ENCODE measurements around the gene NUP62. TPM values are rescaled to one million over a fixed set of nuclear protein-coding genes. Genes with fewer than 3 reads are reported as not detected.
A peak's percentile ranks its signal among the peaks of the same experiment; 100 is the strongest.

The NUP62 gene, protein sequence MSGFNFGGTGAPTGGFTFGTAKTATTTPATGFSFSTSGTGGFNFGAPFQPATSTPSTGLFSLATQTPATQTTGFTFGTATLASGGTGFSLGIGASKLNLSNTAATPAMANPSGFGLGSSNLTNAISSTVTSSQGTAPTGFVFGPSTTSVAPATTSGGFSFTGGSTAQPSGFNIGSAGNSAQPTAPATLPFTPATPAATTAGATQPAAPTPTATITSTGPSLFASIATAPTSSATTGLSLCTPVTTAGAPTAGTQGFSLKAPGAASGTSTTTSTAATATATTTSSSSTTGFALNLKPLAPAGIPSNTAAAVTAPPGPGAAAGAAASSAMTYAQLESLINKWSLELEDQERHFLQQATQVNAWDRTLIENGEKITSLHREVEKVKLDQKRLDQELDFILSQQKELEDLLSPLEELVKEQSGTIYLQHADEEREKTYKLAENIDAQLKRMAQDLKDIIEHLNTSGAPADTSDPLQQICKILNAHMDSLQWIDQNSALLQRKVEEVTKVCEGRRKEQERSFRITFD
- 14.6 and 16.2 TPM in 2 replicates for polyA plus RNA-seq (2012; rRNA removed)
- 11.7 and 14.3 TPM in 2 replicates for polyA plus RNA-seq (2012; cell fraction: cytosol; rRNA removed)
- 21.6 and 23.5 TPM in 2 replicates for polyA plus RNA-seq (2012; cell fraction: nucleus; rRNA removed)

DNA sequence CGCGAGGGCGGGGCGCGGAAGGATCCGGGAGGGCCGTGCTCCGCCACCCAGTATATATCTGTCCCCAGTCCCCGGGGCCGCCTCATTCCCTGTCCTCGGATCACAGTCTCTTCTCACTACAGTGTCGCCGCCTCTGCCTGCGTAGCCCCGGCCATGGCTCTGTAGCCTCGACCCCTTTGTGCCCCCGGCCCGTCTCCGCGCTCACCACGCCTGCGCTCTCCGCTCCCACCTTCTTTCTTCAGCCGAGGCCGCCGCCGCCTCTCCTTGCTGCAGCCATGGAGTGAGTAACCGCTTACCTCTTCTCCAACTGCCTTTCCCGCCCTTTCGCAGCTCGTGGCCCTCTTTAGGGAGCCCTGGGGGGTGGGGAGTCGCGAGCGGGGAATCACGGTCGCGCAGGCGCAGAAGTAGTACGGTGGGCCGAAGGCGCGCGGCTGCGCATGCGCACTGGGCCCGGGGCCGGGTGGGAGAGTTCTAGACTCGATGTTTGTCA, at the start of gene NUP62, which contains the start of gene ATF5:
TSS of gene NUP62 (minus strand) at position 384 of the 490 bp plus-strand sequence. CDS start 19,697 bp downstream, outside the sequence.
TSS of gene ATF5 (plus strand) at position 85 of the 490 bp plus-strand sequence. CDS start 1,646 bp downstream, outside the sequence.
- ChIA-PET CTCF (interaction anchor here (1.0 to 3.5 kb wide), 5 partner anchors 9 to 52 kb away, joined by 3 to 23 read pairs (median 3); partner anchors contain the start of genes AKT1S1 and TBC1D17), POLR2A (interaction anchor here (0.7 to 2.1 kb wide), 7 partner anchors 10 to 254 kb away, joined by 3 to 8 read pairs (median 3); partner anchors contain the start of gene AKT1S1)
- TF ChIP-seq NRF1 (IDR thresholded peaks at IDR 0.05; ENCODE audit: low read depth, low read length): peak; percentile 89
- no peak for TF ChIP-seq ELF1 (IDR thresholded peaks at IDR 0.05)
- peak; percentile 57; the same call in 1 of the 2 replicates for TF ChIP-seq MXI1 (IDR thresholded peaks at IDR 0.05; ENCODE audit: low read depth, low read length)
- TF ChIP-seq EZH2phosphoT487 (IDR thresholded peaks at IDR 0.05; ENCODE audit: borderline replicate concordance, low read depth): no peak
- TF ChIP-seq, protein P1, sequence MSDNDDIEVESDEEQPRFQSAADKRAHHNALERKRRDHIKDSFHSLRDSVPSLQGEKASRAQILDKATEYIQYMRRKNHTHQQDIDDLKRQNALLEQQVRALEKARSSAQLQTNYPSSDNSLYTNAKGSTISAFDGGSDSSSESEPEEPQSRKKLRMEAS (IDR thresholded peaks at IDR 0.05; ENCODE audit: low read depth): peak; percentile 87
- peak; percentile 53 for TF ChIP-seq TAF1 (IDR thresholded peaks at IDR 0.05; ENCODE audit: borderline replicate concordance, low read depth, low read length)
- TF ChIP-seq SMC3 (IDR thresholded peaks at IDR 0.05; ENCODE audit: low read depth, low read length): no peak
- TF ChIP-seq SIN3A (IDR thresholded peaks at IDR 0.05; ENCODE audit: borderline replicate concordance, low read depth, low read length): 0 out of 2 replicates have a peak, but pooled peaks have one; percentile 0
- peak; percentile 8 for TF ChIP-seq CHD2 (IDR thresholded peaks at IDR 0.05; ENCODE audit: low read length, partially characterized antibody)
- Histone ChIP-seq H3K27me3 (ENCODE audit: insufficient read depth) (no peaks in the 10 kb centered on the region), H3K4me3 (ENCODE audit: low read depth in 2 of 2, low read length in 1 of 2) (peak within 1 kb of the TSS; percentile 76 to 100), H3F3A (replicated peaks; ENCODE audit: insufficient read depth) (peaks cover 18% of the 10 kb centered on the region), H3K79me2 (ENCODE audit: insufficient read depth) (peaks cover 52% of the 10 kb centered on the region), H3K9ac (peak within 1 kb of the TSS; percentile 98), H3K27ac (ENCODE audit: low read depth in 2 of 2, low read length in 1 of 2) (peak within 1 kb of the TSS; percentile 94 to 95), H3K9me3 (no peaks in the 10 kb centered on the region), H2AFZ (ENCODE audit: low read depth) (peak within 1 kb of the TSS; percentile 99), H3K9me2 (no peaks in the 10 kb centered on the region), H3K4me2 (peak within 1 kb of the TSS; percentile 94), H3K36me3 (replicated peaks in 1 of 2; ENCODE audit: control insufficient read depth in 1 of 2, insufficient read depth in 2 of 2, low read length in 1 of 2) (peaks cover 3 to 37% of the 10 kb centered on the region in 2 experiments), H4K20me1 (ENCODE audit: insufficient read depth) (0 out of 2 replicates have a peak, but pooled peaks cover 11% of the 10 kb centered on the region), H3K4me1 (ENCODE audit: control insufficient read depth in 1 of 2, insufficient read depth in 2 of 2, low read depth in 1 of 2, low read length in 1 of 2) (peaks cover 7 to 10% of the 10 kb centered on the region in 2 experiments; a peak in 2 of 4 replicates)
- DNase-seq: peak; percentile 98
- 1% methylated on average over 32 of the region's 48 CpGs for WGBS (ENCODE audit: low lambda C conversion rate)

DNA sequence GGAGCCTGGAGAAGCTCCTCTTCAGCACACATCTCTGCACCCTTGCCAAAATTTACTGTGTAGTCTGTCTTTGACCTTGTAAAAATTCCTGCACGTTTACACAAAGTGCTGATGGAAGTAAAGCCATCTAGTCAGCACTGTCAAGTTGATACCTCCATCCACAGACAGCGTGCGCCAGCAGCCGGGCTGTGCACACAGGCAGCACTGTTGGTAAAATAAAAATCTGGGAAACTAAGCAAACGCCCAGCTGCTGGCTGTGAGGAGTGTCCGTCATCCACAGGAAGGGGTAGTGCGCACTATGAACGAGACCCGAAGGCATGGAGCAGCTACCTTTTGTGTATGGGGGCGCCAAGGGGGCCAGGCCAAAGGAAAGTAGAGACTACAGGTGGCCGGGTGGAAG, 49.0 kb upstream of the NUP62 start:
- H3F3A ChIP-seq (replicated peaks; ENCODE audit: insufficient read depth): no peaks in the 10 kb centered on the region
- no peak overlapping the region for H3K27ac ChIP-seq (ENCODE audit: low read depth in 2 of 2, low read length in 1 of 2)
- no peaks in the 10 kb centered on the region for H3K9me2 ChIP-seq
- no peaks in the 10 kb centered on the region for H3K27me3 ChIP-seq (ENCODE audit: insufficient read depth)
- TF ChIP-seq RCOR1 (IDR thresholded peaks at IDR 0.05; ENCODE audit: low read length) (no peak), YY1 (IDR thresholded peaks at IDR 0.05; ENCODE audit: low read depth) (no peak), EP300 (IDR thresholded peaks at IDR 0.05; ENCODE audit: borderline replicate concordance in 1 of 2, low read depth in 1 of 2, low read length in 1 of 2) (no peak), NFIC (IDR thresholded peaks at IDR 0.05; ENCODE audit: borderline replicate concordance) (no peak), TAF1 (IDR thresholded peaks at IDR 0.05; ENCODE audit: borderline replicate concordance, low read depth, low read length) (no peak), TEAD4 (IDR thresholded peaks at IDR 0.05; ENCODE audit: borderline replicate concordance, insufficient read depth) (no peak), RXRA (IDR thresholded peaks at IDR 0.05; ENCODE audit: borderline replicate concordance, low read depth) (no peak), EZH2phosphoT487 (IDR thresholded peaks at IDR 0.05; ENCODE audit: borderline replicate concordance, low read depth) (no peak), POLR2AphosphoS5 (IDR thresholded peaks at IDR 0.05; ENCODE audit: low read depth, low read length) (no peak), FOXM1 (IDR thresholded peaks at IDR 0.05; ENCODE audit: low read depth) (no peak), ELF1 (IDR thresholded peaks at IDR 0.05) (no peak), NRF1 (IDR thresholded peaks at IDR 0.05; ENCODE audit: low read depth, low read length) (no peak), MEF2A (IDR thresholded peaks at IDR 0.05; ENCODE audit: borderline replicate concordance, low read depth) (no peak), MXI1 (IDR thresholded peaks at IDR 0.05; ENCODE audit: low read depth, low read length) (no peak)
- TF ChIP-seq, protein P1 (IDR thresholded peaks at IDR 0.05; ENCODE audit: low read depth): no peak
- TF ChIP-seq, protein P2, sequence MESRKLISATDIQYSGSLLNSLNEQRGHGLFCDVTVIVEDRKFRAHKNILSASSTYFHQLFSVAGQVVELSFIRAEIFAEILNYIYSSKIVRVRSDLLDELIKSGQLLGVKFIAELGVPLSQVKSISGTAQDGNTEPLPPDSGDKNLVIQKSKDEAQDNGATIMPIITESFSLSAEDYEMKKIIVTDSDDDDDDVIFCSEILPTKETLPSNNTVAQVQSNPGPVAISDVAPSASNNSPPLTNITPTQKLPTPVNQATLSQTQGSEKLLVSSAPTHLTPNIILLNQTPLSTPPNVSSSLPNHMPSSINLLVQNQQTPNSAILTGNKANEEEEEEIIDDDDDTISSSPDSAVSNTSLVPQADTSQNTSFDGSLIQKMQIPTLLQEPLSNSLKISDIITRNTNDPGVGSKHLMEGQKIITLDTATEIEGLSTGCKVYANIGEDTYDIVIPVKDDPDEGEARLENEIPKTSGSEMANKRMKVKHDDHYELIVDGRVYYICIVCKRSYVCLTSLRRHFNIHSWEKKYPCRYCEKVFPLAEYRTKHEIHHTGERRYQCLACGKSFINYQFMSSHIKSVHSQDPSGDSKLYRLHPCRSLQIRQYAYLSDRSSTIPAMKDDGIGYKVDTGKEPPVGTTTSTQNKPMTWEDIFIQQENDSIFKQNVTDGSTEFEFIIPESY (IDR thresholded peaks at IDR 0.05; ENCODE audit: borderline replicate concordance, low read depth): no peak
- TF ChIP-seq, protein P3, sequence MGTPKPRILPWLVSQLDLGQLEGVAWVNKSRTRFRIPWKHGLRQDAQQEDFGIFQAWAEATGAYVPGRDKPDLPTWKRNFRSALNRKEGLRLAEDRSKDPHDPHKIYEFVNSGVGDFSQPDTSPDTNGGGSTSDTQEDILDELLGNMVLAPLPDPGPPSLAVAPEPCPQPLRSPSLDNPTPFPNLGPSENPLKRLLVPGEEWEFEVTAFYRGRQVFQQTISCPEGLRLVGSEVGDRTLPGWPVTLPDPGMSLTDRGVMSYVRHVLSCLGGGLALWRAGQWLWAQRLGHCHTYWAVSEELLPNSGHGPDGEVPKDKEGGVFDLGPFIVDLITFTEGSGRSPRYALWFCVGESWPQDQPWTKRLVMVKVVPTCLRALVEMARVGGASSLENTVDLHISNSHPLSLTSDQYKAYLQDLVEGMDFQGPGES (IDR thresholded peaks at IDR 0.05; ENCODE audit: low read depth, low read length): no peak
- 77% methylated on average over 11 of the region's 11 CpGs for WGBS (ENCODE audit: low lambda C conversion rate)
- no peak overlapping the region for H2AFZ ChIP-seq (ENCODE audit: low read depth)
- H3K4me1 ChIP-seq (ENCODE audit: control insufficient read depth in 1 of 2, insufficient read depth in 2 of 2, low read depth in 1 of 2, low read length in 1 of 2): no peaks in the 10 kb centered on the region
- H3K79me2 ChIP-seq (ENCODE audit: insufficient read depth): no peaks in the 10 kb centered on the region
- H3K4me2 ChIP-seq: no peak overlapping the region
- DNase-seq: no peak
- peaks cover 0 to 5% of the 10 kb centered on the region in 2 experiments for H3K36me3 ChIP-seq (replicated peaks in 1 of 2; ENCODE audit: control insufficient read depth in 1 of 2, insufficient read depth in 2 of 2, low read length in 1 of 2)
- no peak overlapping the region for H3K9ac ChIP-seq
- peaks cover 2% of the 10 kb centered on the region; the same call in 1 of the 2 replicates for H4K20me1 ChIP-seq (ENCODE audit: insufficient read depth)
- ChIA-PET POLR2A (no interaction called here), CTCF (interaction anchor here (1.2 to 9.6 kb wide), 2 partner anchors 40 to 158 kb away, joined by 3 to 94 read pairs; no protein-coding TSS in a partner anchor)
- no peak overlapping the region for H3K4me3 ChIP-seq (ENCODE audit: low read depth in 2 of 2, low read length in 1 of 2)
- no peaks in the 10 kb centered on the region for H3K9me3 ChIP-seq

Measured in SK-N-SH (cell line).